Muscle layer of colon (tissue), 2 donors: ENCODE data around the gene ARGLU1.

Experiments
- H3K27ac ChIP-seq: one replicate; pipeline ENCODE4 v1.7.0; 2013; ENCODE audit warnings: low read depth, mild to moderate bottlenecking, low read length, moderate library complexity
- H3K27me3 ChIP-seq, 2 donors: one replicate each; pipeline ENCODE4 v1.7.0; 2013; ENCODE audit warnings: low read length in 2 of 2, mild to moderate bottlenecking in 2 of 2; ENCODE audit not compliant: insufficient read depth in 2 of 2, control insufficient read depth in 1 of 2
- H3K36me3 ChIP-seq: one replicate; pipeline ENCODE4 v1.7.0; 2013; ENCODE audit warnings: mild to moderate bottlenecking, low read length; ENCODE audit not compliant: insufficient read depth
- H3K4me1 ChIP-seq: one replicate; pipeline ENCODE4 v1.7.0; 2013; ENCODE audit warnings: mild to moderate bottlenecking, low read length; ENCODE audit not compliant: insufficient read depth
- H3K4me3 ChIP-seq, 2 donors: one replicate each; pipeline ENCODE4 v1.7.0; 2013; ENCODE audit warnings: low read length in 2 of 2, low read depth in 1 of 2, mild to moderate bottlenecking in 1 of 2, moderate library complexity in 1 of 2
- H3K9ac ChIP-seq: one replicate; pipeline ENCODE4 v1.7.0; 2013; ENCODE audit warnings: low read length
- H3K9me3 ChIP-seq: one replicate; pipeline ENCODE4 v1.7.0; 2013; ENCODE audit warnings: mild to moderate bottlenecking, low read length
- donor health status: abdominal sarcoma.
- donor health status: Adenocarcinoma of cecum.

Gene ARGLU1

GRCh38 chr13:106599875-106600797 is 32.2 kb upstream of the ARGLU1 start:
- H3K9ac ChIP-seq: no peak overlapping the region
- H3K4me3 ChIP-seq: no peak overlapping the region
- no peaks in the 10 kb centered on the region for H3K9me3 ChIP-seq
- H3K27me3 ChIP-seq: no peaks in the 10 kb centered on the region
- H3K27ac ChIP-seq: no peak overlapping the region
- no peaks in the 10 kb centered on the region for H3K4me1 ChIP-seq
- H3K36me3 ChIP-seq: no peaks in the 10 kb centered on the region

DNA sequence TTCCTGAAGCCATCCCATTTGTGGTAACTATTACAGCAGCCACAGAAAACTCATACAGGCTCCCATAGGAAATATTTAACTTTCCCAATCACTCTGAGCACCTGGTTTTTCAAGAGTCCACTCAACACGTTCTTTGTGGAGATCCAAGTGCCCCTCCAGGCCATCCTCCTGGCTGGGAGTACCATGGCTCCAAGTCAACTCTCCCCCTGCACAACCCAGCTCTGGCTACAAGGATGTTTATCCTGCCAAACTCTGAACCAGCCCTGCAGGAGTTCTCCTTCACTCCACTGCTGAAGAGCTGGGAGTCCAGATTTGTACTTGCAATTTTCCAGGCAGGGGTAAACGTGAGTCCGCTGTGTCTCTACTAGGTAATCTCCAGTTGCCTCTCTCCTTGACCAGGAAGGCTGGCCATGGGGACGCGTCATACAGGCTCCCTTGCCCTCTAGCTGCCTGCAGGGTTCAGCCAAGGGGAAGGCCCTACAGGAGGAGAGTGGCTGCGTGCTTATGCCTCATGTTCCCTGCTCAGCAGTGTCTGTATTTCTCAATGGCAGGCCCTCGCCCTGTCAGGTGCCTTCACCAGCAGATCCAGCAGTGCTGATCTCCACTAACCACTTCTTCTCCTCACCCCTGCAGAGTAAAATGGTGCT is 29.9 kb upstream of the ARGLU1 start:
- Histone ChIP-seq H3K36me3 (no peaks in the 10 kb centered on the region), H3K4me3 (no peak overlapping the region), H3K27ac (no peak overlapping the region), H3K9me3 (no peaks in the 10 kb centered on the region), H3K9ac (no peak overlapping the region), H3K27me3 (no peaks in the 10 kb centered on the region), H3K4me1 (no peaks in the 10 kb centered on the region)

DNA sequence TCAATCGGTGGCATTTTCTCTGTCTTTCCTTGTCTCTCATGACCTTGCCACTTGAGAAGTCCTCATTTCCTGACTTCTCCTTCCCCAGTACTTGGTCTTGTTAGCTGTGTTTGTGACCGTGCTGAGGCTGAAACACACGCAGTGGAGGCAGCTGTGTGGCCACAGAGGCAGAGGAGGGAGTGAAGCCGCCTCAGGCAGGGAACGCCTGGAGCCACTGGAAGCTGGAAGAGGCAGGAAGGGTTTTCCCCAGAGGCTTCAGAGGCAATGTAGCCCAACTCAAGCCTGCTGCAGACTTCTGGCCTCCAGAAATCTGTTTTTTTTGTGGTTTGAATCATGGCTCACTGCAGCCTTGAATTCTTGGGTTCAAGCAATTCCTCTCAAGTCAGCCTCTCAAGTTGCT is 29.2 kb upstream of the ARGLU1 start:
- no peaks in the 10 kb centered on the region for H3K4me1 ChIP-seq
- no peak overlapping the region for H3K4me3 ChIP-seq
- H3K27me3 ChIP-seq: no peaks in the 10 kb centered on the region
- no peaks in the 10 kb centered on the region for H3K9me3 ChIP-seq
- no peak overlapping the region for H3K27ac ChIP-seq
- H3K9ac ChIP-seq: no peak overlapping the region
- H3K36me3 ChIP-seq: no peaks in the 10 kb centered on the region

DNA sequence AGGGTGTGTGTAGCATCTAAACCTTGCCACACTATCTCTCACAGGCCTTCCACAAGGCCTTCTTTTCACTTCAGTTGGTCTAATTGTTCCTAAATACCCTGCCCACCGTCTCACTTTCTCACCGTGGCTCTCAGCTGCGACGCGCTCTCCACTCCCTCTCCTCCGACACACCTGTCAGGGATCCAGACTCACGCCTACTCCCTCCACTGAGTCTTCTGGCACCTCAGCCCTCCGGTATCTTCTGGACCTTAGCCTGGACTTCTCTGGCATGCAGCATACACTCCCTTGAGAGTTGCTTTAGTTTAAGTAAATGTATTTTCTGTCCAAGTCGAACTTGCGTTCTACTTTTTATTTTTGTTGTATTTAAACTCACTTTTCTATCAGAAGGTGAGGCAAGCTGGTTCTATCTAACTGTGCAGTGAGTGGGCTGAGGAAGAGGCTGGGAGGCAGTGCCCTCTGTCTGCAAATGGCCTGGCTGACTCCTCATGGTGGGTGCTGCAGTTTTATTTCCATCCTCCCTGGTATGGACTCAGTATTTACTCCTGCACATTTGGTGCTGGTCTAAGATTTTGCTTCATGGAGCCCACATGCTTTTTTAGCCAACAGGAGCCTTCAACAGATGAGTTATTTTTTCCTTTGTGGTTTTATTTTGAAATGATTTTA is 28.5 kb upstream of the ARGLU1 start:
- H3K9me3 ChIP-seq: no peaks in the 10 kb centered on the region
- H3K4me1 ChIP-seq: no peaks in the 10 kb centered on the region
- H3K9ac ChIP-seq: no peak overlapping the region
- no peaks in the 10 kb centered on the region for H3K36me3 ChIP-seq
- no peak overlapping the region for H3K4me3 ChIP-seq
- H3K27ac ChIP-seq: no peak overlapping the region
- H3K27me3 ChIP-seq: no peaks in the 10 kb centered on the region

GRCh38 chr13:106595625-106596024 is 27.7 kb upstream of the ARGLU1 start:
- no peaks in the 10 kb centered on the region for H3K4me1 ChIP-seq
- H3K36me3 ChIP-seq: no peaks in the 10 kb centered on the region
- H3K27ac ChIP-seq: no peak overlapping the region
- no peak overlapping the region for H3K9ac ChIP-seq
- no peak overlapping the region for H3K4me3 ChIP-seq
- no peaks in the 10 kb centered on the region for H3K27me3 ChIP-seq
- no peaks in the 10 kb centered on the region for H3K9me3 ChIP-seq

GRCh38 chr13:106594980-106595379 is 27.0 kb upstream of the ARGLU1 start:
- no peak overlapping the region for H3K9ac ChIP-seq
- H3K36me3 ChIP-seq: no peaks in the 10 kb centered on the region
- H3K27ac ChIP-seq: no peak overlapping the region
- no peaks in the 10 kb centered on the region for H3K4me1 ChIP-seq
- no peaks in the 10 kb centered on the region for H3K27me3 ChIP-seq
- H3K4me3 ChIP-seq: no peak overlapping the region
- no peaks in the 10 kb centered on the region for H3K9me3 ChIP-seq

GRCh38 chr13:106593132-106593531 is 25.2 kb upstream of the ARGLU1 start:
- Histone ChIP-seq H3K9me3 (no peaks in the 10 kb centered on the region), H3K36me3 (no peaks in the 10 kb centered on the region), H3K4me3 (no peak overlapping the region), H3K27me3 (no peaks in the 10 kb centered on the region), H3K27ac (no peak overlapping the region), H3K4me1 (no peaks in the 10 kb centered on the region), H3K9ac (no peak overlapping the region)

DNA sequence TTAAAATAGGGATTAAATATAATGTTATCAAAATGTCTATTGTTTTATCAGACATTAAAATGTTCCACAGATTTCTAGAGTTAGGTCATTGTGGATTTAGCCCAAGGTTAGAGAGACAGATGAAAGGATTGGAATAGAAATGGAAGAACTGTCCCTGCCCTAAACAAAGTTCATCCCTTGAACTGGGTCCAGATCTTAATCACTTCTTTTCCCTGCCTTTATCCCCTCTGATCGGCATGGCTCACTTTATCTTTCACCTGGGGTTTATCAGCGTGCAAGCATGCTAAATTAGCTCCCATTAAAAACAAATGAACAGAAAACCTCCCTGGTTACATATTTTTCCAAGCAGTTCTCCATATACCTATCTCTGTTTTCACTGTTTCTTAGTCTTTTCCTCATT is 23.4 kb upstream of the ARGLU1 start:
- no peaks in the 10 kb centered on the region for H3K27me3 ChIP-seq
- H3K27ac ChIP-seq: no peak overlapping the region
- no peaks in the 10 kb centered on the region for H3K4me1 ChIP-seq
- H3K9me3 ChIP-seq: no peaks in the 10 kb centered on the region
- H3K9ac ChIP-seq: no peak overlapping the region
- no peaks in the 10 kb centered on the region for H3K36me3 ChIP-seq
- no peak overlapping the region for H3K4me3 ChIP-seq

DNA sequence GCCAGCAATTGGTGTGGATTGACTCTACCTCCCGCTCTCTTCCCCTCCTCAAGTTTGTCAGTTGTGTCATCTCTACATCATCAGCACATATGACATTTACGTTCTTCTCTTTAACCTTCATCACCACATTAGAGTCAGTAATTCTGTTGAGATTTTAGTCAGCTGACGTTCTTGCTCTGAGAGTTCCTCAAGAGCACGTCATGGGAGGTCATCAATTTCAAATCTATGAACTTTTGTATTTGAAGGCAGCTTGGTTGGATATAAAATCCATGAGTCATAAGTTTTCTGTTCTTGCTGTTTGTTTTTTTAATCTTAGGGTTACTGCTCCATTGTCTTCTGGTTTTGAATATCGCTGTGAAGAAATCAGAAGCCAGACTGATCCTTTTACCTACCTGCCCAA is 21.8 kb upstream of the ARGLU1 start:
- Histone ChIP-seq H3K4me3 (no peak overlapping the region), H3K27me3 (no peaks in the 10 kb centered on the region), H3K27ac (no peak overlapping the region), H3K4me1 (no peaks in the 10 kb centered on the region), H3K36me3 (no peaks in the 10 kb centered on the region), H3K9me3 (no peaks in the 10 kb centered on the region), H3K9ac (no peak overlapping the region)

DNA sequence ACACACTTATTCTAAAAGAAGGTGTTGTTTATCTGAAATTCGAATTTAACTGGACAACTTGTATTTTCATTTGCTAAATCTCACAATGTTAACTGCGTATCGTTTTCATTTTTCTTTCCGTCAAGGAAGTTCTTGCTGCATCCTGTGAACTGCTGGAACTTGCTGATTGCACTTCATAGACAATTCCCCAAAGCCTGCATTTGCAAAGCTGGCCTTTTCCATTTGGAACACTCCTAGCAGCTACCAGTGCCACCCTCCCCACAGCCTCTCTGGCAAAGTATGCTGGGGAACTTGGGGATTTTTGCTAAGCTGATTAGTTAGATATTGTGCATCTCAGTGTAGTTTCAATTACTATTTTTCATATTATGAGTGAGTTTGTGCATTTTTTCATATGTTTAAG is 20.4 kb upstream of the ARGLU1 start:
- H3K4me3 ChIP-seq: no peak overlapping the region
- H3K9ac ChIP-seq: no peak overlapping the region
- H3K9me3 ChIP-seq: no peaks in the 10 kb centered on the region
- no peaks in the 10 kb centered on the region for H3K36me3 ChIP-seq
- no peak overlapping the region for H3K27ac ChIP-seq
- H3K27me3 ChIP-seq: no peaks in the 10 kb centered on the region
- no peaks in the 10 kb centered on the region for H3K4me1 ChIP-seq

GRCh38 chr13:106587787-106588186 is 19.9 kb upstream of the ARGLU1 start:
- Histone ChIP-seq H3K4me3 (no peak overlapping the region), H3K9me3 (no peaks in the 10 kb centered on the region)

More at GRCh38 chr13:106587787-106588186, 19.9 kb upstream of the ARGLU1 start:
- H3K27me3 ChIP-seq: no peaks in the 10 kb centered on the region
- no peak overlapping the region for H3K27ac ChIP-seq
- no peaks in the 10 kb centered on the region for H3K36me3 ChIP-seq
- H3K9ac ChIP-seq: no peak overlapping the region
- no peaks in the 10 kb centered on the region for H3K4me1 ChIP-seq
